Measurements from ENCODE around the gene PATL1.
"Not testable (repeated sequence)": the region's sequence is repeated elsewhere in the genome, so short reads cannot be mapped to it uniquely, and the experiment has no call there.

PATL1 gene, protein sequence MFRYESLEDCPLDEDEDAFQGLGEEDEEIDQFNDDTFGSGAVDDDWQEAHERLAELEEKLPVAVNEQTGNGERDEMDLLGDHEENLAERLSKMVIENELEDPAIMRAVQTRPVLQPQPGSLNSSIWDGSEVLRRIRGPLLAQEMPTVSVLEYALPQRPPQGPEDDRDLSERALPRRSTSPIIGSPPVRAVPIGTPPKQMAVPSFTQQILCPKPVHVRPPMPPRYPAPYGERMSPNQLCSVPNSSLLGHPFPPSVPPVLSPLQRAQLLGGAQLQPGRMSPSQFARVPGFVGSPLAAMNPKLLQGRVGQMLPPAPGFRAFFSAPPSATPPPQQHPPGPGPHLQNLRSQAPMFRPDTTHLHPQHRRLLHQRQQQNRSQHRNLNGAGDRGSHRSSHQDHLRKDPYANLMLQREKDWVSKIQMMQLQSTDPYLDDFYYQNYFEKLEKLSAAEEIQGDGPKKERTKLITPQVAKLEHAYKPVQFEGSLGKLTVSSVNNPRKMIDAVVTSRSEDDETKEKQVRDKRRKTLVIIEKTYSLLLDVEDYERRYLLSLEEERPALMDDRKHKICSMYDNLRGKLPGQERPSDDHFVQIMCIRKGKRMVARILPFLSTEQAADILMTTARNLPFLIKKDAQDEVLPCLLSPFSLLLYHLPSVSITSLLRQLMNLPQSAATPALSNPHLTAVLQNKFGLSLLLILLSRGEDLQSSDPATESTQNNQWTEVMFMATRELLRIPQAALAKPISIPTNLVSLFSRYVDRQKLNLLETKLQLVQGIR

DNA sequence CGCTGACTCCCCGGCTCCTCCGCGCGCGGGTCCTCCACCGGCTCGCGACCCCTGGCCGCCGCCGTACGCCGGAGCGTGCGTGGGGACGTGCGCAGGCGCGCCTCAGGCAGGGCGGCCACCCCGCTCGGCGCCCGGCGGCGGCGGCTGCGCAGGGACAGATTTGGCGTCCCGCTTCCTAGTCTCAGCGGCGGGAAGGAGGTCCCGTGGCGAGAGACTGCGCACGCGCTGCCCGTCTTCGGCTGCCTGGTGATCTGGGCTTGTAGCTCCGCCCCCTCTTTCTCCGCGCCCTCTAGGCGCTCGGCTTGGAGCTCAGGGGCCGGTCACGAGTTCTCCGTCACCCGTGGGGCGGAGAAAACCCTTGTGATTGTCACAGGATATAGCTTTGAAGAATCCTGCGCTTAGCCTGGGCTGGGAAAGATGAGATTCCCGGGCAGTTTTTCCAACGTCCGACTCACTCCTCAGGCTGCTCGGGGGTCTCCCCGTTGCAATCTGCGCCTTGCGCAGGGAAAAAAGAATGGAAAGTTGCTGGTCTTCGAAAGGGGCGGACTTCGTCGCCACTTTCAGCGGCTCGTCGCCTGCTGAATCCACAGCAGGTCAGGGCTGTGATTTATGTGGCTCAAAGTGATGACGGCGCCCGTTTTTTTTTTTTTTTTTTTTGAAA, at the start of gene PATL1:
PATL1 (minus strand) TSS at position 88 of the 661 bp plus-strand sequence. CDS start 142 bp downstream, outside the sequence.
- DNase-seq = peak; percentile 98

DNA sequence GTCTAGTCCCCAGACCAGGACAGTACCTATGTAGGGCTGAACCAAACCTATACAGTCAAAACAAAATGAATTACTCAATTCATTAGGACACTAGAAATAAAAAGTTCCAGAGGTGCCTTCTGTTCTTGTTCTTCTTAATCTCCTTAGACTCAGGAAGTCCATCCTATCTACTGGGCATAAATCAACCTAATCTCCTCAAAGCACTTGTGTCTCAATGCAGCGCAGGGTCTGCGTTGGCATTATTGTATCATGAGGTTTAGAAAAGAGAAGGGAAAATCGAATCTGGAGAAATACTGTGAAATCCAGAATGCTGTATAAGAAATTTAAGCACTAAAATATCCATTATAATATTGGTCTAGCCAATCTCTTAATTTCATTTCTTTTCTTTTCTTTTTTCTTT, 47.2 kb upstream of the PATL1 start:
- DNase-seq = no peak

DNA sequence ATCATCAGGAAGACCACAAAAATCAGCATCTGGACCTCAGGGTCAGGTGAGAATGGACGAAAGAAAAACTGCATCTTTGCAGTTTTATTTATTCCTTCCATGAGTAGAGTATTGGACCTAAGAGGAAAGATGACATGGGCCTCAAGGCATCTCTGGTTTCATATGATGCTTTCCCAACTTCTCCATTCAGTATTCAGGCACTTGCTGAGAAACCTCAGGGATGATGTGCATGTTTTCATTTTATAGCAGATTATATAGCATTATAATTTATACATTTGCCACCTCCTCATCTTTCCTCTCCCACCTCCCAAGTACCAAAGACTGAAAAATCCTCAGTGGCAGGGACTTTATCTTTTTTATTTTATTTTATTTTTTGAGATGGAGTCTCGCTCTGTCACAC, 44.9 kb upstream of the PATL1 start, which contains the start of gene OR10V1:
OR10V1 (minus strand) TSS at position 101 of the 400 bp plus-strand sequence; CDS start at position 101, 0 bp downstream.
- no peak for DNase-seq

DNA sequence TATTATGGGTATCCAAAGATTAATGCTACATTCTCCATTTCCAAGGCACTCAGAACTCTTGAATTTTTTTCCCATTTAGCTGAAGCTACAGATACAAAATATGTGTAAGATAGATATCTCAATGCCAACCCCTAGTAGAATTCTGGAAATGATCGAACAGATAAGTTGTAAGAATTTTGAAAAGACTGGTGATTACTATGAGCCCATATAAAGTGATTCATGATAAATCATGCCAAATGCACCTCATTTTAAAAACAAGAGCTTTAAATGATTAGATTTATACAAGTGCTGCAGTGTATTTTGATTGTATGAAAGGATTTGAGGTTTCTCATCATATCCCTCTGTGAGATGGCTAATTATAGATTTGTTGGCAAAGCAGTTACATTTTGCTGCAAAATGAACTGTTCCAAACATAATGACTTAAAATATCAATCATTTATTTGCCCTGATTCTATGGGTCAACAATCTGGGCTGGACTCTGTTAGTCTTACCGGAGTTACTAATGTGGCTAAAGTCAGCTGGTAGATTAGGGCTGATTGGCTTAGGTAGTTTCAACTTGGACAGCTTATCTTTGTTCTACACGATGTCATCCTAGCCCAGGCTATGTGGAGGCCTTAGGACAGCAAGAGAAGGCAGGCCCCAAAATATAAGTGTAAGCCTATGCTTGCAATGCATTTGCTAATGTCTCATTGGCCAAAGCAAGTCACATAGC, 41.5 kb upstream of the PATL1 start:
- DNase-seq = no peak

DNA sequence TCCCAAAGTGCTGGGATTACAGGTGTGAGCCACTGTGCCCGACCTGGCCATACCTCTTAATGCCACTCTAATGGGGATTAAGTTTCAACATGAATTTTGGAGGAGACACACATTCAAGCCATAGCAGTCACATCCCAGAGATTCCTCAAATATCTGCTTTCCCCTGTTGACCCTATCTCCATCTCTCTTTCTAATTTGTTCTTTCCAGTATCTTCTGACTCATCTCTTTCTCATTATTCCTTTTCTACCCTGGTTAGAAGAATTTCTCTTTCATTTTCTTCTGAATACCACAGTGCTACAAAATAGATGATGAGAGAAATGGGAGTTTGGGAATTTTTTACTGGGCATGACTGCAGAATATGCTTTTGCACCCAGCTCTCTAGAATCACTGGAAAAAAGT, 39.7 kb upstream of the PATL1 start:
- DNase-seq = no peak

DNA sequence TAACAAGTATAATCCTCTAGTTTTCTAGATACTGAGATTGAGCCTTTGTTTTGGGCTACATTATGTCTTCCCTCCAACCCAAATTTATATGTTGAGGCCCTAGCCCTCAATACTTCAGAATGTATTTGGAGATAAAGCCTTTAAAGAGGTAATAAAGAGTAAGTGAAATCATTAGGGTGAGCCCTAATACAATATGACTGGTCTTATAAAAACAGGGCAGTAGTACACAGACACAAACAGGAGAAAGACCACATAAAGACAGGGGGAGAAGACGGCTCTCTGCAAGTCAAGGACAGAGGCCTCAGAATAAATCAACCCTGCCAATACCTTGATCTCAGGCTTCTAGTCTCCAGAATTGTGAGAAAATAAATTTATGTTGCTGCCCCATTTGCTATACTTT, 38.5 kb upstream of the PATL1 start:
- no peak for DNase-seq

DNA sequence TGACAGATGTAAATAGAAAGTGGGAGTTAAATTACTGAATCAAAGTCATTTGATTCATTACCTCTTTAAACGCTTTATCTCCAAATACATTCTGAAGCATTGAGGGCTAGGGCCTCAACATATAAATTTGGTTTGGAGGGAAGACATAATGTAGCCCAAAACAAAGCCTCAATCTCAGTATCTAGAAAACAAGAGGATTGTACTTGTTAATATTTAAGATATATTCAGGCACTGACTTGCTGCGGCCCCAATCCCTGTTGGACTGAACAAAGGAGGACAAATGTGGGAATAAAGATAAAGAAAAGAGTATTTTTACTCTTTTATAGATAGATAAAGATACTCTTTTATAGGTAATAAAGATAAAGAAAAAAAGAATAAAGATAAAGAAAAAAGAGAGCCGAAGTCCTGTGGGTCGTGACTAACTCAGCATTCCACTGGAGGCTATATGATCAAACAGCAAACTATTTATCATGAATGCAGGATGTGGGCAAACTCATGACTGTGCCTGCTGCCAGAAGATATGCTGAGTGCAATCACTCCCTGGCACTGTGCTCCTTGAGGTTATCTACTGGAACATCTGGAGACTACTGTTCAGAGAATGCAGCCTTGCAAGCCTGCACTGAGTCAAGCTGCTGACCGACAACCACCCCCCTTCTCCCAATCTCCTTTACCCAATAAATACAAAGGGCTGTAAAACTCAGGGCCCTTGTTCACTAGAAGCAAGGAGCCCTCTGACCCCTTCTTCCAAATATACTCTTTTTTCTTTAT, 37.9 kb upstream of the PATL1 start:
- DNase-seq = no peak

DNA sequence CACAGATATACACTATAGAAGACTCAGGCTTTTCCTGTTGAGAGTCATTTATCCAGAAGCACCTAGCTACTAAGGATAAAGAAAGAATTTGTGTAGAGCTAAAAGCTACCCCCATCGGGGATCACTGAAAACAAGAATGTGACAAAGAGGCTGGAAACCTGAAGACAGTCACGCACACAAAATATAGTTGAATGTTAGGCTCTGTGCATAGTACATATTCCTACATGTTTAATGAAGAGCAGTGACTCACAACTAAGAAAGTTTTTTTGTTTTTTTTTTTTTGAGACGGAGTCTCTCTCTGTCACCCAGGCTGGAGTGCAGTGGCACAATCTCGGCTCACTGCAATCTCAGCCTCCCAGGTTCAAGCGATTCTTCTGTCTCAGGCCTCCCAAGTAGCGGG, 36.5 kb upstream of the PATL1 start:
- no peak for DNase-seq

DNA sequence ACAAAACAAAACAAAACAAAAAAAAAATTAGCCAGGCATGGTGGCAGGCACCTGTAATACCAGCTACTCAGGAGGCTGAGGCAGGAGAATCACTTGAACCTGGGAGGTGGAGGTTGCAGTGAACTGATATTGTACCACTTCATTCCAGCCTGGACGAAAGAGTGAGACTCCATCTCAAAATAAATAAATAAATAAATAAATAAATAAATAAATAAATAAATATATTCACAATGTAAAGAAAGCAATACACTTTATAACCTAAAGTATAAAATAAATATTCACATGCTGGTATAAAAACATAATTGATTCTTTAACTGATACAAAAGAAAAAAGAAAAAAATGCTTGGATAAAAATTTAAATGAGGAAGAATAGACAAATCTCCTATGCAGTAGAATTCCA, 34.7 kb upstream of the PATL1 start:
- not testable (repeated sequence) for DNase-seq

DNA sequence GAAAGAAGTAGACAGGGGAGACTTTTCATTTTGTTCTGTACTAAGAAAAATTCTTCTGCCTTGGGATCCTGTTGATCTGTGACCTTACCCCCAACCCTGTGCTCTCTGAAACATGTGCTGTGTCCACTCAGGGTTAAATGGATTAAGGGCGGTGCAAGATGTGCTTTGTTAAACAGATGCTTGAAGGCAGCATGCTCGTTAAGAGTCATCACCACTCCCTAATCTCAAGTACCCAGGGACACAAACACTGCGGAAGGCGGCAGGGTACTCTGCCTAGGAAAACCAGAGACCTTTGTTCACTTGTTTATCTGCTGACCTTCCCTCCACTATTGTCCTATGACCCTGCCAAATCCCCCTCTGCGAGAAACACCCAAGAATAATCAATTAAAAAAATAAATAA, 31.3 kb upstream of the PATL1 start:
- DNase-seq = not testable (repeated sequence)

DNA sequence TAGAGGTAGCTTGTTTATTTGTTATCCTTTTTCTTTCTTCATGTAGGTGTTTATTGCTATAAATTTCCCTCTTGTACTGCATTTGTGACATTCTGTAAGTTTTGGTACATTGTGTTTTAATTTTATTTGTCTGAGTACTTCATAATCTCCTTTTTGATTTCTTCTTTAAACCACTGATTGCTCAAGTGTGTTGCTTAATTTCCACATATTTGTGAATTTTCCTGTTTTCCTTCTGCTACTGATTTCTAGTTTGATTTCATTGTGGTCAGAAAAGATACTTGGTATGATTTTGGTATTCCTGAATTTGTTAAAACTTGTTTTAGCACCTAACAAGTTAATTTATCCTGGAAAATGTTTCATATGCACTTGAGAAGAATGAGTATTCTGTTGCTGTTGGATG, 29.7 kb upstream of the PATL1 start:
- DNase-seq = no peak

DNA sequence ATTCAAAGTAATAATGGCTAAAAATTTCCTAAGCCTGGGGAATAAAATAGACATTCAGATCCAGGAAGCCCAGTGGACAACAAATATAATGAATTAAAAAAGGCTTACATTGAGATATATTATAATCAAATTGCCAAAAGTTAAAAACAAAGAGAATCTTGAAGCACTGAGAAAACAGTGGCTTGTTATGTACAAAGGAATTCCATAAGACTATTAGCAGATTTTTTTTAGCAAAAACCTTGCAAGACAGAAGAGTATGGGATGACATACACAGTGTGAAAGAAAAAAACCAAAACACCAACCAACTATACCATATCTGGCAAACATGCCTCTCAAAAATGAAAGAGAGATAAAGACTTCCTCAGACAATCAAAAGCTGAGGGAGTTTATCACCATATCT, 24.1 kb upstream of the PATL1 start:
- no peak for DNase-seq

DNA sequence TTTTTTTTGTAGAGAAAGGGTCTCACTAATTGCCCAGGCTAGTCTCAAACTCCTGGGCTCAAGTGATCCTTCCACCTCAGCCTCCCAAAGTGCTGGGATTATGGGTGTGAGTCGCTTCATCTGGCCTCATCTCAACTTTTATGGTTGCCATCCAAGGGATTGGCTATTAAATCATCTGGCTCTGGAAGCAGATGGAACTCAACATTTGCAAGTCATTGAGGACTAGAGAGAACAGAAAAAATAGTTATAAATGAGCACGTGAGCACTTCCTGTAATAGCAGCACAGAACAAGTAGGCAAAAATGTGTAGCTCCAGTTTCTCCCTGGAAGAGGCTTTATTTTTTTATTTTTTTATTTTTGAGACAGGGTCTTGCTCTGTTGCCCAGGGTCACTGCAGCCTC, 22.3 kb upstream of the PATL1 start:
- DNase-seq = no peak

DNA sequence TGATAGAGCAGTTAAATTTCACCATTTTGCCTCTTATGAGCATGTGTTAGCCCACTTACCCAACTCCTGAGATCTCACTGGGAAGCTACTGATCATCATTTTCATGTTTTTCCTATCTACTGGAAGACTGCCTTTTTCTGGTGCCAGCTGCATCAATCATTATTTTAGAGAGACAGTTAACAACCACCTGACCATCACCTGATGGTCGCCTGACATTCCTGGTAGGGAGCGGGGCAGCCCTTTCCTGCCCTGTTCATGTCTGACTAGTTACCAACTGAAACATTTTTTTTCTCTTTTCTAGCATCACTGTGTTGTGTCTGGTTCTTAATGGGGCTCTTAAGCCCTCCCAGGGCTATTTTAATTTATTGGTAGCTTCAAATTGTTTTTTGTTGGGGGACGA, 20.2 kb upstream of the PATL1 start:
- no peak for DNase-seq

DNA sequence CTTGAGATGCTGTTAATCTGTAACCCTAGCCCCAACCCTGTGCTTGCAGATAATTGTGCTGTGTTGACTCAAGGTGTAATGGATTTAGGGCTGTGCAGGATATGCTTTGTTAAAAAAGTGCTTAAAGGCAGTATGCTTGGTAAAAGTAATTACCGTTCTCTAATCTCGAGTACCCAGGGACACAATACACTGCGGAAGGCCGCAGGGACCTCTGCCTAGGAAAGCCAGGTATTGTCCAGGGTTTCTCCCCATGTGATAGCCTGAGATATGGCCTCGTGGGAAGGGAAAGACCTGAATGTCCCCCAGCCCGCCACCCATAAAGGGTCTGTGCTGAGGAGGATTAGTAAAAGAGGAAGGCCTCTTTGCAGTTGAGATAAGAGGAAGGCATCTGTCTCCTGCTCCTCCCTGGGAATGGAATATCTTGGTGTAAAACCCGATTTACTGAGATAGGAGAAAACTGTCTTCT, 12.5 kb upstream of the PATL1 start:
- not testable (repeated sequence) for DNase-seq

DNA sequence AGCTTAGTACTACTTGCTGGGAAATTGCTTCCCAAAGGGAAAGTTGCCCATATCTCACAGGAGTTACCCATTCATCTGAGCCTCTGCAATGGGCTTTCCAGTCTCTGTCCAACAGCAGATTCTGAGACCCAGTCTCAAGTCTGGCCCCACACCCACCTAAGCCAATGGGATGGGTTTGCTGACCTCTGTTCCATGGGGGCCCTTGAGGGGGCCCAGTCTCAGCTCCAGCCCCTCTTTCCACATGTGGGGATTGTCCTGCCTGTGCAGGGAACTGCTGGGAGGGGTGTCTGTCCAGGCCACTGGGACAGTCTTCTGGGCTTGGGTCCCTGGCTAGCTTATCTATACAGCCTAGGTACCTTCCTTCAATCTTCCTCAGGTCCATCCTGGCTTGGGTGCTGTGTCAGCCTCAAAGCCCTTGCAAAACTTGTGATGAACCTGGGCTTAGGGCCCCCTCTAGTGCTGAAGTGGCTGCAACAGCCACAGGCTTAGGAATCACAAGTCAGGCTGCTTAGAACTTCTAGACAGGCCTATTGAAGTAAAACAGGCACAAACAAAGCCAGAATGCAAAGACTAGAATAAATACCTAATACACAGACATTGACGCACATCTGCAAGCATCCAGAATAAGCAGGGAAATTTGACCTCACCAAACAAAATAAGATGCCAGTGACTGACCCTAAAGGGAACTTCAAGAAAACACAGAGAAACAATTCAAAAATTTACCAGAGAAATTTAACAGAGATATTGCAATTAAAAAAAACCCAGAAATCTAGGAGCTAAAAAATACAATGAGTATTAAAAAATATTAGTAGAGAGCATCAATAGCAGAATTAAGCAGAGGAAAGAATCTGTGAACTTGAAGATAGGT, 11.7 kb upstream of the PATL1 start:
- peak; percentile 10 for DNase-seq

DNA sequence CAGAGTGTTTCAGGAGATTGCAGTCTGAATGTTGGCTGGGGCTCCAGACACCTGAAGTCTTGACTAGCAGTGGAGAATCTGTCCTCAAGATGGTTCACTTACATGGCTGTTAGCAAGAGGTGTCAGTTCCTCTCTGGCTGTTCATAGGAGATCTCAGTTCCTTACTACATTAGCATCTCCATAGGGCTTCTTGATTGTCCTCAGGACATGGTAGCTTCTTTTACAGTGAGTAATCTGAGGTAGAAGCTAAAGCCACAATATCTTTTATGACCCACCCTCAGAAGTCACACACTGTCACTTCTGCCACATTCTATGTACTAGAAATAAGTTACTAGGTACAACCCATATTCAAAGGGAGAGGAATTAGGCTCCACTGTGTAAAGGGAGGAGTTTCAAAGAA, 10.5 kb upstream of the PATL1 start:
- no peak for DNase-seq

DNA sequence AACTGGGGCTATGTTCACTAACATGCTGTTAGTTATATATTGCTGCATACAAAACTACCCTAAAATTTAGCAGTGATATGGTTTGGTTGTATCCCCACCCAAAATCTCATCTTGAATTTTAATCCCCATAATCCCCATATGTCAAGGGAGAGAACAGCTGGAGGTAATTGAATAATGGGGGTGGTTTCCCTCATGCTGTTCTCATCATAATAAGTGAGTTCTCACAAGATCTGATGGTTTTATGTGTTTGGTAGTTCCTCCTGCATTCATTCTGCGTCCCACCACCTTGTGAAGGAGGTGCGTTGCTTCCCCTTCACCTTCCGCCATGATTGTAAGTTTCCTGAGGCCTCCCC, 10.0 kb upstream of the PATL1 start:
- no peak for DNase-seq

DNA sequence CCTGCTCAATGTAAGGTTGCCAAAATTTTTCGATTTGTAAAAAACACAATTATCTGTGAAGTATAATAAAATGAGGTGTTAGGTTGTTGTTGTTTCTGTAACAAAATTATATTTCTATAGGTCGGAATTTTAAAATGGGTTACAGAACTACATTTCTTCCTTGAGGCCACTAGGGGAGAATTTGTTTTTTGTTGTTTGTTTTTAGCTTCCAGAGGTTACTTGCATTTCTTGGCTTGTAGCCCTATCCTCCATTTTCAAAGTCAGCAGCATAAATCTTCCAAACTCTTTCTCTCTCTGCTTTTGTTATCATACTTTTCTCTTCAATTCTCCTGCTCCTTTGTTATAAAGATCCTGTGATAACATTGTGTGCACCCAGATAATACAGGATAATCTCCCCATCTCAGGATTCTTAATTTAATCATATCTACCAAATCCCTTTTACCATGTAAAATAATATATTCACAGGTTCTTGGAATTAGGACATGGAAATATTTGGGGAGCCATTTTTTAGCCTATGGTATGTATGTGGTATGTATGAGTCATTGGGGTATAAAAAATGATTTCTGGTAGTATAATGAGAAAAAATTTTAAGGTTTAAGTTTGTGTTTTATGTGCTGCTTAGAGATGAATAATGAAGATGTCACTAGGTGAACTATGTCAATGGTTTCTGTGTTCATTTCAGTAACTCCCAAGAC, 9.4 kb upstream of the PATL1 start:
- no peak for DNase-seq

DNA sequence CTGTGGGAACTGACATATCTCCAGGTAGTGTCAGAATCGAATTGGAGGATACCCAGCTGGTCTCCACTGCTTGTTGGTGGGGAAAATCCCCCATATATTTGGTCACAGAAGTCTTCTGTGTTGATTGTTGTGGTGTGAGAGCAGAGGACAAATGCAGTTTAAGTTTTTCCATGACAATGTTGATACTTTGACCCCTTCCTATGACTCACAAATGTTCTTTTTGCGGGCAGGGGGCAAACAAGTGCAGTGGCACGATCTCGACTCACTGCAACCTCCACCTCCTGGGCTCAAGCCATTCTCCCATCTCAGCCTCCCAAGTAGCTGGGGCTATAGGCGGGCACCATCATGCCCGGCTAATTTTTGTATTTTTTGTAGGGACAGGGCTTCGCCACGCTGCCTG, 7.4 kb upstream of the PATL1 start:
- DNase-seq = no peak

DNA sequence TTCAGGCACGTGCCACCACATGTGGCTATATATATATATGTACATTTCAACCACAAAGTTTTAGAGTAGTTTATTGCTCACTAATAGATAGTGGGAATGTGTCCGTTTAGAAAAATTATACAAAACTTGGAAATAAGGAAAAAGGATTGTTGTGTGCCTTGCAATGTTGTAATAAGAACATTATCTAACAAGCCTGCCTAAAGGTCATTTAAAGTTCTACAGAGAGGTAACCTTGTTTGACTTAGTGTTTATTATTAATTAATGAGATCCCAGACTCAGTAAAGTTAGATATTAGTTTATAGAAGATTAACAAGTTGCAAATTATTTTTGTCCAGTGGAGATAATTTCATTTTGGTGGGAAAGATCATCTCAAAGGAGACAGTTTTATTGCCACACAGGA, 5.5 kb upstream of the PATL1 start:
- no peak for DNase-seq

Measured in stimulated activated naive CD4-positive, alpha-beta T cell treated with Interleukin-2 at 50 U/mL for 16 hours (primary cell).